ENCODE results near the gene IQCH. TPM values are rescaled to one million over a fixed set of nuclear protein-coding genes. Genes with fewer than 3 reads are reported as not detected.

IQCH gene
- total and polyA plus RNA-seq, 5 experiments from 2014 or later = 0.20 to 0.96 (median 0.33) TPM; not detected in 1

DNA sequence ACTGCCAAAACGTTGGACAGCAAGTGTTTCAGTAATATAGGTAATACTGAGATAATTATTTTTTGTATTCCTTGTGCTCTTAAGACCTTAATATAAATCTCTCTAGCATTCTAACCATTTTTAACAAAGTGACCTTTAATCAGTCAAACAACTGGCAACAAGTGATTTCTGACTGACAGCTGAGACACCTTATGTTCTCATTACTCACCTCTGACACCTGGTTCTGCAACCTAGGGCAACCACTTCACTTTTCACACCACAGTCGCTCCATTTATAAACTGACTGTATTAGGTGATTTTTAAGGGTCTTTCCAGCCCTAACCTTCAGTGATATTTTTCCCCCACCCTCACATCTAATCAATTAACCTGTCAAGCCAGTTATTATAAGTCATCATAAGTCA, 205.9 kb downstream of the IQCH start:
- H3K9me3 Mint-ChIP-seq = no peaks in the 10 kb centered on the region
- no peak overlapping the region for H3K4me3 Mint-ChIP-seq
- peaks cover 0 to 3% (median 0%) of the 10 kb centered on the region in 5 donors for H3K27me3 Mint-ChIP-seq
- POLR2A ChIA-PET = no interaction called here
- peaks cover 0 to 8% (median 0%) of the 10 kb centered on the region in 3 donors for H3K36me3 Mint-ChIP-seq
- ATAC-seq = no peak
- H3K4me1 Mint-ChIP-seq = peaks cover 0 to 3% (median 0%) of the 10 kb centered on the region in 4 donors
- DNase-seq = no peak
- H3K27ac Mint-ChIP-seq = no peak overlapping the region

DNA sequence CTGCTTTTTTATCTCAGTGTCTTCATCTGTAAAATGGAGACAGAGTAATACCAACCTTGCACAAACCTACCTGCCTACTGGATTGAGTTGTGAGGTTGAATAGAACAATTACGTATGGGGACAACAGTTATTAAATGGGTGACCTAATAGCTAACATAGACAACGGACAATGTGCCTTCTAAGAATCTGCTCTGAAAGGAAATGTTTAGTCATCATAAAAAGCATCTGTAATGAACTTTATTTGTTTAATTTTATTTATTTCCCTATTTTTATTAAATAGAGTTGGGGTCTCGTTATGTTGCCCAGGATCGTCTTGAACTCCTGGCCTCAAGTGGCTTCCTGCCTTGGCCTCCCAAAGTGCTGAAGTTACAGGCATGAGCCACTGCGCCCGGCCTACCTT, 207.1 kb downstream of the IQCH start:
- no peak overlapping the region for H3K27ac Mint-ChIP-seq
- H3K4me1 Mint-ChIP-seq = peaks cover 0 to under 1% (median 0%) of the 10 kb centered on the region in 4 donors
- H3K36me3 Mint-ChIP-seq = peaks cover 0 to 11% (median 3%) of the 10 kb centered on the region in 3 donors
- POLR2A ChIA-PET = no interaction called here
- DNase-seq = no peak
- no peak for ATAC-seq
- H3K9me3 Mint-ChIP-seq = no peaks in the 10 kb centered on the region
- H3K4me3 Mint-ChIP-seq = no peak overlapping the region
- H3K27me3 Mint-ChIP-seq = peaks cover 0 to 1% (median 0%) of the 10 kb centered on the region in 5 donors

DNA sequence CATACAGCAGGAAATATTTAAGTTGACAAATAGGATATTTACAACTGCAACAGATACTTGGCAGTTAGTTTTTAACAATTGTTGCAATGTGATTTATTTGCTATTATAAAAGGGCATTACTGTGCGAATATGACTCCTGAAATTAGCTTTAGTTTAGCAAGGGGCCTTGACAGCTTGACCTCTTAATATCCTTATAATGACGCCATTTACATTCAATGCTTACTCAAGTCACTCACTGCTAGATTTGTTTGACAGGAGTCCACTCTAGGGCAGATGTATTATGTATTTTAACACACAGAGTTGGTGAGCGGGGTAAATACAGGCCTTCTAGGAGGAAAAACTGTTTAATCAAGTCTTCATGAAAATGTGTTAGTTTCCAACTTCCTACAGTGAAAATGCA, 208.3 kb downstream of the IQCH start:
- H3K9me3 Mint-ChIP-seq = no peaks in the 10 kb centered on the region
- H3K27me3 Mint-ChIP-seq = no peaks in the 10 kb centered on the region
- no peaks in the 10 kb centered on the region for H3K4me1 Mint-ChIP-seq
- ATAC-seq = no peak
- DNase-seq = no peak
- H3K36me3 Mint-ChIP-seq = peaks cover 0 to 11% (median 3%) of the 10 kb centered on the region in 3 donors
- H3K4me3 Mint-ChIP-seq = no peak overlapping the region
- POLR2A ChIA-PET = interaction anchor here (0.6 kb wide), 1 partner anchor 670 kb away, joined by 4 read pairs; no protein-coding TSS in a partner anchor
- H3K27ac Mint-ChIP-seq = no peak overlapping the region

DNA sequence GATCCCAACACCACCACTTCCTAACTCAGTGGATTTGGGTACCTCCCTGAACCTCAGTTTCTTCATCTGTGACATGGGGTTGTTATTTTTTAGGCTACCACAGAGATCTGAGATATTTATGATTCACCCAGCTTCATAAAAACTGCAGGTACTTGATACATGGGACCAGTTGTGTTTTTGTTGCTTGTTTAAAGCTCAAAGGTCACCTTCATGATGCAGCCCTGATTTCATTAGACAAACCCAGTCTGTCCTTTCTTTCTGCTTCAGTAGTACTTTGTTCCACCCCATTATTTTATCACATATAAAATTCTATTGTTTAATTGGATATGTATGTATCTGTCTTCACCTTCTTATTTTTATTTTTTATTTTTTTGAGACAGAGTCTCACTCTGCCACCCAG, 208.9 kb downstream of the IQCH start:
- peaks cover 0 to 11% (median 3%) of the 10 kb centered on the region in 3 donors for H3K36me3 Mint-ChIP-seq
- ATAC-seq (no peak), DNase-seq (no peak)
- no peaks in the 10 kb centered on the region for H3K9me3 Mint-ChIP-seq
- H3K4me1 Mint-ChIP-seq = no peaks in the 10 kb centered on the region
- peak overlapping the region in 3 of 10 donors; percentile 22 to 44 (median 24) for H3K27ac Mint-ChIP-seq
- H3K27me3 Mint-ChIP-seq = no peaks in the 10 kb centered on the region
- no peak overlapping the region for H3K4me3 Mint-ChIP-seq
- POLR2A ChIA-PET = no interaction called here

DNA sequence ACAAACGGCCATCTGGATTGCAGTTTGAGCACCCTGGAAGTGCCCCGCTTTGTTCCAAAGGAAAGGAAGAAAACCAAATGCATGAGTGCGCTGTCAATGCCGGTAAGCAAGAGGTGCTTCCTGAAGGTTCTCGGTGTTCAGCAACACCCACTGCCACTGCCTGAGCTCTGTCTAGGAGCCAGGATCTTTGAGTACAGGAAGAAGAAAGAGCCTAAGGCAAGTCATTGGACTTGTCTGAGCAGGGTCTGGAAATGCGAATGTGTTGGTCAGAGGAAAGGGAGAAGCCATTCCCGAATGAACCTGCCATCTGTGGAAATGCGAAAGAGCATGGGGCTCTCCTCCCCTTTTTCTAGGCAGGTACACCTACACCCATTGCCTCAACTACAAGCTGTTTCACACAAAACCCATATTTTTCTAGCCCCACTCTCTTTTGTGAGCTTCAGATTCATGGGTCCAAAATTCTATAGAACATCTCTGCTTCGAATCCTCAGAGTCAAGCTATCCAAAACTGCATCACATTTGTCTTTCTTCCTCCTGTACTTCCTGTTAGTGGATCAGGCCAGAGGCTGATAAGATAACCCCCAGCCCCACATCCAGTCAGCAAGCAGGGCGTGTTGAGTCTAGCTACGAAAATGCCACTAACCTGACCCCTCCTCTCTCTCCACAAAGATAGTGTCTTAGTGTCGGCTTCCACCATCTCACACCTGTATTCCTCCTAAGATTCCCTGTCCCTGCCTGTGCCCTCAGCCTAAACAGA, 210.8 kb downstream of the IQCH start:
- POLR2A ChIA-PET = no interaction called here
- H3K4me3 Mint-ChIP-seq = no peak overlapping the region
- H3K27ac Mint-ChIP-seq = no peak overlapping the region
- H3K4me1 Mint-ChIP-seq = no peaks in the 10 kb centered on the region
- ATAC-seq (no peak), DNase-seq (no peak)
- H3K36me3 Mint-ChIP-seq = peaks cover 0 to 4% (median 3%) of the 10 kb centered on the region in 3 donors
- no peaks in the 10 kb centered on the region for H3K27me3 Mint-ChIP-seq
- no peaks in the 10 kb centered on the region for H3K9me3 Mint-ChIP-seq

DNA sequence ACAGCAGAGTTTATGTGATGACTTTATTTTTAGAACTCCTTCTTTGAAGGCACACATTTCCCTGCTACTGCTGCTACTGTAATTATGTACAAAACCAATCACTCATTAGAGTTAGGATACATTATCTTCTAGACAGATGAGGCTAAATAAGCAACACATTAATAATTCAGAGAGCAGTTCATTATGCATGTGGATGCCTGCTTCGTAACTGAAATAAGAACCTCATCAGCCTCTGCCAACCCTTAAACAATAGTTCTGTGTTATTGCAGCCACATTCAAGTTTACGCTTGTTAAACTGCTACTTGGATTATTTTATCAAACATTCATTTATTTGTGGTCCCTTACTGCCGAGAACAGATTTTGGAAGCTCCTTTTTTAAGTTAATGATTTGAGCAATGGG, 213.8 kb downstream of the IQCH start:
- Mint-ChIP-seq H3K4me3 (no peak overlapping the region), H3K27ac (no peak overlapping the region), H3K27me3 (peaks cover 0 to 2% (median 0%) of the 10 kb centered on the region in 5 donors), H3K36me3 (peaks cover 0 to 12% (median 5%) of the 10 kb centered on the region in 3 donors), H3K9me3 (no peaks in the 10 kb centered on the region), H3K4me1 (no peaks in the 10 kb centered on the region)
- POLR2A ChIA-PET = no interaction called here
- ATAC-seq (no peak), DNase-seq (no peak)

DNA sequence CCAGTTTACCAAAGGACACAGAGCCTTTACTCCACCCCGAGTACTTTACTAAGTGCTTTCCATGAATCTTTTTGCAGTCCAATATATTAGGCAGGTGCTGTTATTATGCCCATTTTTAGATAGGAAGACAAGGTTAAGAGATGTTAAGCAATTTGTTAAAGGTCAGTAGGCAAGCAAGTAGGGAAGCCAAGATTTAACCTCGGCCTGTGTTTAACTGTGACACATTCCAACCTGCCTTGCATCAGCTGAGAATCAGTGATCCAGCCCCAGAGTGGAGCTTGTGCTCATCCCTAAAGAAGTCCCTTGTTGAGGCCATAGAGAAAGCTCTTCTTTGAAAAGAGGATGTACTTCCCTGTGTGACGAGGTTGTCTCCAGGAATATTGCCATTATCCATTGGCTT, 215.1 kb downstream of the IQCH start:
- Mint-ChIP-seq H3K9me3 (no peaks in the 10 kb centered on the region), H3K4me3 (no peak overlapping the region), H3K36me3 (peaks cover 0 to 13% (median 6%) of the 10 kb centered on the region in 3 donors), H3K27me3 (peaks cover 0 to 2% (median 0%) of the 10 kb centered on the region in 5 donors), H3K4me1 (no peaks in the 10 kb centered on the region), H3K27ac (no peak overlapping the region)
- ATAC-seq (no peak), DNase-seq (no peak)
- POLR2A ChIA-PET = no interaction called here

DNA sequence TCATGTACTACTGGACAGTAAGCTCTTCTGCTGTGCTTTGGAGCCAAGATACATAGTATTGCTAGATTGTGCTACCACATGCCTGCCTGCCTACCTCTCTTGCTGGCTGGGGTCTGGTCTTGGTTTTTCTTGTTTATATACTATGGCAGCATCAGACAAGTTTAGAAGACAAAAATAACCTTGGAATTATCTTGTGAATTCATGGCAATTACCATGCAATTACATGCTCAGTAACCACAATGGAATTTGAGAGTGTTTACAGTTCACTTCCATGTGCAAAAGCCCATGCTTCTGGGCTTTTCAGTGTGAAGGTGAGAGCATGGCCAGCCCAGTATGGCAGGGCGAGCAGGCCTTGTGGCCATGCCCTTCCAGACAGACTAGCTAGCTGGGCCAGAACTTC, 218.4 kb downstream of the IQCH start:
- Mint-ChIP-seq H3K4me1 (no peaks in the 10 kb centered on the region), H3K36me3 (peaks cover 0 to 11% (median 3%) of the 10 kb centered on the region in 3 donors), H3K9me3 (no peaks in the 10 kb centered on the region), H3K27ac (no peak overlapping the region), H3K4me3 (no peak overlapping the region), H3K27me3 (peaks cover 0 to 2% (median 0%) of the 10 kb centered on the region in 5 donors)
- POLR2A ChIA-PET = no interaction called here
- no peak for ATAC-seq
- DNase-seq = no peak

DNA sequence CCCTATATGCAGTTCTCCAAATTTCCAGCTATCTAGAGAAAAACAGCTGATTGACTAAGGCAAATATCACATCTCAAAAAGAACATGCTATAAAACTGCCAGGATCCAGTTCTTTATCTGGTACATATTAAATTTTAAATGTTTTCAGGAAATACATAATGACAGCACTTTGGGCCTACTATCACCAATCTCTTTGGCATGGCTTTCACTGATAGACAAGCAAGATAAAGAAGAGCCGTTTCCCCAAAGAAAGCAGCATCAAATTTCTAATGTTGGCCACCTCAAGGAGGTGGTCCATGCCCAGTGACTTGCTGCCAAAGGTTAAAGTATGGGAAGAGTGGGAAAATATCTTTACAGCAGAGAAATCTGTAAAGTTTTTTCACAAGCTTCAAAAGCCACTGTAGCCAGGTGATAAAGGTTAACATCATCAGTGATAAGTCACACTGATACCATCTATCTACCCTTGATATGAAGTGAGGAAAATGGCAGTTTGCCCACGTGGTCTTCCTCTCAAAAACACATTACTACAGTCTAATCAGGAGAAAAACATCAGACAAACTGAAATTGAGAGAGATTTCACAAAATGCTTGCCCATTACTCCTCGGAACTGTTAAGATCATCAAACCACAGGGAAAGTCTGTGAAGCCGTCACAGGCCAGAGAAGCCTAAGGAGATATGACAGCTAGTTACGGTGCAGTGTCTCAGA, 220.0 kb downstream of the IQCH start:
- Mint-ChIP-seq H3K27me3 (peaks cover 0 to 2% (median 0%) of the 10 kb centered on the region in 5 donors), H3K4me1 (no peaks in the 10 kb centered on the region), H3K4me3 (no peak overlapping the region), H3K27ac (no peak overlapping the region), H3K36me3 (peaks cover 0 to 19% (median 6%) of the 10 kb centered on the region in 3 donors), H3K9me3 (no peaks in the 10 kb centered on the region)
- ATAC-seq (no peak), DNase-seq (no peak)
- POLR2A ChIA-PET = no interaction called here

DNA sequence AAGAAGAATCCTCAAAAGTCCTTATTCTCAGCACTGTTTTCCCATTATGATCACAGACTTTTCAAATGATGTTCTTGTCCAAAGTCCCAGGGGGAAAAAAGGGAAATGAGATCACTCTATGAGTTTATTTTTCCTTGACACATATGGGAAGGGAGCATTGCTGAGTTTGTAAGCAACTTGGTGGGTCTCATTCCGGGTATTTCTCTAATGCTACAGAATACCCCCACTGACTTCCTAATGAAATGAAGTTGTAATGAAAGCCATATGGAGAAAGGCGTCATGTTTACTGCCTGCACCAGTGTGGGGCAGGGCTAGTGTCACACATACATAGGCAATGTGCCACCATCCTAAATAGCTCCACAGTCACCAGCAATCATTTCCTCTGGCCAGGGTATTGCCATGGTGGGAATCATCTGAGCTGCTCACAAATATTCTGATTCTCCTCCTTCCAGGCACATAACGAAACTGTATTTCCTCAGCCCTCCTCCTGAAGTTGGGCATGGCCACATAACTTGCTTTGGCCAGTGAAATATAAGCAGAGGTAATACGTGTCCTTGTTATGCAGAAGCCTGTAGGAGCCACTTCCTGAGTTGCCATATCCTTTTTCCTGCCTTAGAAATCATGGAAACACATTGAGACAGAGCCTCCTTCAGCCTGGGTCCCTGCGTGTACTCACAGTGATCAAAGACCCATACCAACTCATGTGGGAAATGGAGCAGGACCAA, 225.4 kb downstream of the IQCH start:
- Mint-ChIP-seq H3K4me3 (no peak overlapping the region), H3K27me3 (peaks cover 0 to 2% (median 0%) of the 10 kb centered on the region in 5 donors), H3K9me3 (peaks cover 0 to 4% (median 0%) of the 10 kb centered on the region in 9 donors), H3K36me3 (peaks cover 3 to 14% (median 8%) of the 10 kb centered on the region in 3 donors), H3K27ac (peak overlapping the region in 1 of 10 donors; percentile 58), H3K4me1 (peaks cover 4 to 20% (median 11%) of the 10 kb centered on the region in 4 donors)
- DNase-seq = no peak
- no peak for ATAC-seq
- POLR2A ChIA-PET = no interaction called here

DNA sequence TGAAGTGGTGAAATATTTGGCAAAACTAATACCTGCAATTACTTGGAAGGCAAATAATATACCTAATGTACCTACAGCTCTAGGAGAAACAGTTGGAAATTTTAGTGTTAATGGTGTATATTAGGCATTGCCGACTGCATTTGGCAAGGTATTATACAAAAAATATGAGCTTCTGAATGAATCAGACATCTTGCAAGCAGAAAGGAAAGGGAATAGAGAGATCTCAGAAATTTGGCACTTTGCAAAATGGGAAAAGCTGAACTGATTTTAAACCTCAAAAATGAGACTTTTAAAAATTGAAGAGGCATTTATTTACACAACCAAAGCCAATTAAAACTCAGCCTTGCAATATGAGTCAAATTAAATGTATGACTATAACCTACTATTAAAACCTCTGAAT, 226.2 kb downstream of the IQCH start:
- POLR2A ChIA-PET = no interaction called here
- H3K36me3 Mint-ChIP-seq = peaks cover 8 to 14% (median 11%) of the 10 kb centered on the region in 3 donors
- ATAC-seq = no peak
- no peak overlapping the region for H3K4me3 Mint-ChIP-seq
- no peak overlapping the region for H3K27ac Mint-ChIP-seq
- no peak for DNase-seq
- H3K27me3 Mint-ChIP-seq = peaks cover 0 to 2% (median 0%) of the 10 kb centered on the region in 5 donors
- peaks cover 4 to 20% (median 11%) of the 10 kb centered on the region in 4 donors for H3K4me1 Mint-ChIP-seq
- peaks cover 0 to 9% (median 3%) of the 10 kb centered on the region in 9 donors for H3K9me3 Mint-ChIP-seq

DNA sequence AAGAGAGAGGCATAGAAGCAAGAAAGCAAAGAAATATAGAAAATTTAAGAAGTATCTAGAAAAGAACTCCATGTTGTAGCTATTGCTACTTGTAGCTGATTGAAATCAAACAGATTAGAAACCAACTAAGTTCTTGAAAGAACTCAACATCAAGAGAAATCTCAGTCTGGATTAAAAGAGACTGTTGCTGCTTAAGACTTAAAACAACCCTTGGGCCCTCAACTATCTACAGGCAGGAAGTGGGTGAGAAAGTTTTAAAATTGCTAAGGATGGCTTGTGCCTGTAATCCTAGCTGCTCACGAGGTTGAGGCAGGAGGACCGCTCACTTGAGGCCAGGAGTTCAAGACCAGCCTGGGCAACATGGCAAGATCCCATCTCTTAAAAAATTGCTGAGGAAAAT, 227.1 kb downstream of the IQCH start:
- Mint-ChIP-seq H3K27me3 (peaks cover 0 to 2% (median 0%) of the 10 kb centered on the region in 5 donors), H3K36me3 (peaks cover 8 to 16% (median 16%) of the 10 kb centered on the region in 3 donors), H3K4me3 (no peak overlapping the region), H3K9me3 (peaks cover 0 to 9% (median 3%) of the 10 kb centered on the region in 9 donors), H3K27ac (peak overlapping the region in 7 of 10 donors; percentile 4 to 70 (median 66)), H3K4me1 (peaks cover 4 to 20% (median 11%) of the 10 kb centered on the region in 4 donors)
- POLR2A ChIA-PET = no interaction called here
- ATAC-seq = peak in 1 of 2 donors; percentile 57
- DNase-seq = peak in 2 of 10 donors; percentile 23 to 24

All from naive thymus-derived CD8-positive, alpha-beta T cell (primary cell).